Neutrophil (primary cell): Measurements from ENCODE around the gene MRAP.

Source experiments
- H3K27ac ChIP-seq: fragments of 200-600 bp; sonication (generic); 2 replicates; pipeline ENCODE4 v1.5.1; 2016; ENCODE audit warnings: mild to moderate bottlenecking, moderate library complexity
- H3K27me3 ChIP-seq: fragments of 200-600 bp; sonication (generic); 2 replicates; pipeline ENCODE4 v1.6.0; 2016; ENCODE audit warnings: mild to moderate bottlenecking
- H3K36me3 ChIP-seq: fragments of 200-600 bp; sonication (generic); 2 replicates; pipeline ENCODE4 v1.5.1; 2017
- H3K4me1 ChIP-seq, 2 experiments: fragments of 200-600 bp in 1 of 2; sonication (generic) in 1 of 2; 1 replicate in 1 of 2; 2 replicates in 1 of 2; pipeline versions ENCODE4 v1.5.1 to v1.6.1; 2013 to 2016; ENCODE audit warnings: low read depth in 1 of 2, low read length in 1 of 2, mild to moderate bottlenecking in 1 of 2, moderate library complexity in 1 of 2; ENCODE audit not compliant: control insufficient read depth in 1 of 2, insufficient read depth in 1 of 2
- H3K4me3 ChIP-seq, 2 experiments: fragments of 200-600 bp in 1 of 2; sonication (generic) in 1 of 2; 1 replicate in 1 of 2; 2 replicates in 1 of 2; pipeline ENCODE4 v1.5.1; 2013 to 2016; ENCODE audit warnings: low read depth in 1 of 2, low read length in 1 of 2, mild to moderate bottlenecking in 1 of 2, moderate library complexity in 1 of 2
- H3K9me3 ChIP-seq: fragments of 200-600 bp; sonication (generic); 2 replicates; pipeline ENCODE4 v1.5.1; 2016
- CTCF ChIP-seq: fragments of 200-600 bp; sonication (generic); IDR thresholded peaks from 2 replicates; pipeline ENCODE4 v1.5.1; 2016; ENCODE audit warnings: antibody characterized with exemption

Gene MRAP

GRCh38 chr21:32359719-32360260 is 61.1 kb downstream of the MRAP start:
- Histone ChIP-seq H3K9me3 (no peaks in the 10 kb centered on the region), H3K4me3 (no peak overlapping the region), H3K27me3 (no peaks in the 10 kb centered on the region), H3K36me3 (peaks cover 21% of the 10 kb centered on the region), H3K4me1 (no peaks in the 10 kb centered on the region), H3K27ac (no peak overlapping the region)
- no peak for TF ChIP-seq CTCF

DNA sequence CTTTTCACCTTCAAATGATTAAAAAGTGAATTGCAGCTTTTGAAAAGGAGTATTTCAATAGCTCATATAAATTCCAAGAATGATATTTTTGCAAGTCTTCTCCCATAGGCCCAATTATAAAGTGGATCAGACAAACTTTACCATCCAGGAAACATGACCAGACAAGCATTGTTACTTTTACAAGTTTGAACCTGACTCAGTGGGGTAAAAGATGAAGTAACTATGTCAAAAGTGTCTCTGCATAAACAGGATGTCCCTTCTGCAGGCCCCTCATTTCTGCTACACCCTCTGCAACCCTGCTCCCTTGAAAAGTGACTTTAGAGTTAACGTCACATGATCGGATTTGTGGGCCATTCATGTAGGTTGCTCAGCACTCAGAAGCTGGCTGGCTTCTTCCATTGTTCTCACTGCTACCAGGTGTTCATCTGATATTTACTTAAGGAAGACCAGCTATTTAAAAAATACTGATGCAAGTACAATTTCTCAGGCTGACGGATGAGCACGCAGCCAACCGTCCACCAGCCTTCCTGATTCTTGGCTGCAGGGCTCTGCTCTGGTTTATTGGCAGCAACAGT is 61.8 kb downstream of the MRAP start:
- peaks cover 19% of the 10 kb centered on the region for H3K36me3 ChIP-seq
- TF ChIP-seq CTCF: no peak
- H3K4me3 ChIP-seq: no peak overlapping the region
- no peaks in the 10 kb centered on the region for H3K27me3 ChIP-seq
- no peaks in the 10 kb centered on the region for H3K4me1 ChIP-seq
- H3K27ac ChIP-seq: no peak overlapping the region
- no peaks in the 10 kb centered on the region for H3K9me3 ChIP-seq
